ENCODE measurements around the gene HSP90AB1.

HSP90AB1 gene

GRCh38 chr6:44221291-44221960 lies 25.5 kb upstream of the HSP90AB1 start (continued):
- TF ChIP-seq, protein P1, sequence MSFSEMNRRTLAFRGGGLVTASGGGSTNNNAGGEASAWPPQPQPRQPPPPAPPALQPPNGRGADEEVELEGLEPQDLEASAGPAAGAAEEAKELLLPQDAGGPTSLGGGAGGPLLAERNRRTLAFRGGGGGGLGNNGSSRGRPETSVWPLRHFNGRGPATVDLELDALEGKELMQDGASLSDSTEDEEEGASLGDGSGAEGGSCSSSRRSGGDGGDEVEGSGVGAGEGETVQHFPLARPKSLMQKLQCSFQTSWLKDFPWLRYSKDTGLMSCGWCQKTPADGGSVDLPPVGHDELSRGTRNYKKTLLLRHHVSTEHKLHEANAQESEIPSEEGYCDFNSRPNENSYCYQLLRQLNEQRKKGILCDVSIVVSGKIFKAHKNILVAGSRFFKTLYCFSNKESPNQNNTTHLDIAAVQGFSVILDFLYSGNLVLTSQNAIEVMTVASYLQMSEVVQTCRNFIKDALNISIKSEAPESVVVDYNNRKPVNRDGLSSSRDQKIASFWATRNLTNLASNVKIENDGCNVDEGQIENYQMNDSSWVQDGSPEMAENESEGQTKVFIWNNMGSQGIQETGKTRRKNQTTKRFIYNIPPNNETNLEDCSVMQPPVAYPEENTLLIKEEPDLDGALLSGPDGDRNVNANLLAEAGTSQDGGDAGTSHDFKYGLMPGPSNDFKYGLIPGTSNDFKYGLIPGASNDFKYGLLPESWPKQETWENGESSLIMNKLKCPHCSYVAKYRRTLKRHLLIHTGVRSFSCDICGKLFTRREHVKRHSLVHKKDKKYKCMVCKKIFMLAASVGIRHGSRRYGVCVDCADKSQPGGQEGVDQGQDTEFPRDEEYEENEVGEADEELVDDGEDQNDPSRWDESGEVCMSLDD (tag by site-specific recombination; IDR thresholded peaks at IDR 0.05), result no peak
- TF ChIP-seq ATF2 (tag by site-specific recombination; IDR thresholded peaks at IDR 0.05; ENCODE audit: low read depth) (no peak), GLIS1 (tag by site-specific recombination; IDR thresholded peaks at IDR 0.05) (peak; percentile 95), ZNF423 (tag by site-specific recombination; IDR thresholded peaks at IDR 0.05) (peak; percentile 37; the same call in 1 of the 2 replicates), SALL2 (tag by site-specific recombination; IDR thresholded peaks at IDR 0.05; ENCODE audit: borderline replicate concordance) (no peak), RBAK (tag by site-specific recombination; IDR thresholded peaks at IDR 0.05) (no peak), ZNF138 (tag by site-specific recombination; IDR thresholded peaks at IDR 0.05; ENCODE audit: borderline replicate concordance) (no peak), ZFHX2 (tag by site-specific recombination; conservative IDR thresholded peaks at IDR 0.05) (peak; percentile 81), ZNF18 (tag by site-specific recombination; IDR thresholded peaks at IDR 0.05) (no peak), ZNF76 (tag by site-specific recombination; IDR thresholded peaks at IDR 0.05; ENCODE audit: borderline replicate concordance, low read depth) (no peak), OSR2 (tag by site-specific recombination; IDR thresholded peaks at IDR 0.05) (no peak), ZNF510 (tag by site-specific recombination; IDR thresholded peaks at IDR 0.05; ENCODE audit: insufficient replicate concordance) (no peak), ZNF658 (tag by site-specific recombination; IDR thresholded peaks at IDR 0.05) (no peak), ZBTB8A (tag by site-specific recombination; IDR thresholded peaks at IDR 0.05) (peak; percentile 44; the same call in 1 of the 2 replicates), ZNF585B (tag by site-specific recombination; IDR thresholded peaks at IDR 0.05) (no peak), KLF10 (tag by site-specific recombination; IDR thresholded peaks at IDR 0.05) (peak; percentile 58; the same call in 1 of the 2 replicates), SCRT2 (tag by site-specific recombination; IDR thresholded peaks at IDR 0.05) (peak; percentile 79), ZNF830 (tag by site-specific recombination; IDR thresholded peaks at IDR 0.05; ENCODE audit: low read depth) (no peak), ZNF623 (tag by site-specific recombination; IDR thresholded peaks at IDR 0.05) (no peak), ZNF626 (tag by site-specific recombination; IDR thresholded peaks at IDR 0.05) (no peak), GLI2 (tag by site-specific recombination; IDR thresholded peaks at IDR 0.05; ENCODE audit: borderline replicate concordance, low read depth) (no peak), ZXDB (tag by site-specific recombination; IDR thresholded peaks at IDR 0.05) (peak; percentile 79), TCF7L2 (IDR thresholded peaks at IDR 0.05; ENCODE audit: borderline replicate concordance, low read depth, low read length) (no peak)
- TF ChIP-seq, protein P2, sequence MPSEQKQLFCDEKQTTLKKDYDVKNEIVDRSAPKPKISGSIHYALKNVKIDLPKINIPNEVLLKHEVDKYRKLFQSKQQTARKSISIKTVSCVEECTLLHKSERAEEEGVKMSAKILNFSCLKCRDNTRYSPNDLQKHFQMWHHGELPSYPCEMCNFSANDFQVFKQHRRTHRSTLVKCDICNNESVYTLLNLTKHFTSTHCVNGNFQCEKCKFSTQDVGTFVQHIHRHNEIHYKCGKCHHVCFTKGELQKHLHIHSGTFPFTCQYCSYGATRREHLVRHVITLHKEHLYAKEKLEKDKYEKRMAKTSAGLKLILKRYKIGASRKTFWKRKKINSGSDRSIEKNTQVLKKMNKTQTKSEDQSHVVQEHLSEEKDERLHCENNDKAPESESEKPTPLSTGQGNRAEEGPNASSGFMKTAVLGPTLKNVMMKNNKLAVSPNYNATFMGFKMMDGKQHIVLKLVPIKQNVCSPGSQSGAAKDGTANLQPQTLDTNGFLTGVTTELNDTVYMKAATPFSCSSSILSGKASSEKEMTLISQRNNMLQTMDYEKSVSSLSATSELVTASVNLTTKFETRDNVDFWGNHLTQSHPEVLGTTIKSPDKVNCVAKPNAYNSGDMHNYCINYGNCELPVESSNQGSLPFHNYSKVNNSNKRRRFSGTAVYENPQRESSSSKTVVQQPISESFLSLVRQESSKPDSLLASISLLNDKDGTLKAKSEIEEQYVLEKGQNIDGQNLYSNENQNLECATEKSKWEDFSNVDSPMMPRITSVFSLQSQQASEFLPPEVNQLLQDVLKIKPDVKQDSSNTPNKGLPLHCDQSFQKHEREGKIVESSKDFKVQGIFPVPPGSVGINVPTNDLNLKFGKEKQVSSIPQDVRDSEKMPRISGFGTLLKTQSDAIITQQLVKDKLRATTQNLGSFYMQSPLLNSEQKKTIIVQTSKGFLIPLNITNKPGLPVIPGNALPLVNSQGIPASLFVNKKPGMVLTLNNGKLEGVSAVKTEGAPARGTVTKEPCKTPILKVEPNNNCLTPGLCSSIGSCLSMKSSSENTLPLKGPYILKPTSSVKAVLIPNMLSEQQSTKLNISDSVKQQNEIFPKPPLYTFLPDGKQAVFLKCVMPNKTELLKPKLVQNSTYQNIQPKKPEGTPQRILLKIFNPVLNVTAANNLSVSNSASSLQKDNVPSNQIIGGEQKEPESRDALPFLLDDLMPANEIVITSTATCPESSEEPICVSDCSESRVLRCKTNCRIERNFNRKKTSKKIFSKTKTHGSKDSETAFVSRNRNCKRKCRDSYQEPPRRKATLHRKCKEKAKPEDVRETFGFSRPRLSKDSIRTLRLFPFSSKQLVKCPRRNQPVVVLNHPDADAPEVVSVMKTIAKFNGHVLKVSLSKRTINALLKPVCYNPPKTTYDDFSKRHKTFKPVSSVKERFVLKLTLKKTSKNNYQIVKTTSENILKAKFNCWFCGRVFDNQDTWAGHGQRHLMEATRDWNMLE (tag by site-specific recombination; conservative IDR thresholded peaks at IDR 0.05; ENCODE audit: low read depth), result no peak
- TF ChIP-seq, protein P3, sequence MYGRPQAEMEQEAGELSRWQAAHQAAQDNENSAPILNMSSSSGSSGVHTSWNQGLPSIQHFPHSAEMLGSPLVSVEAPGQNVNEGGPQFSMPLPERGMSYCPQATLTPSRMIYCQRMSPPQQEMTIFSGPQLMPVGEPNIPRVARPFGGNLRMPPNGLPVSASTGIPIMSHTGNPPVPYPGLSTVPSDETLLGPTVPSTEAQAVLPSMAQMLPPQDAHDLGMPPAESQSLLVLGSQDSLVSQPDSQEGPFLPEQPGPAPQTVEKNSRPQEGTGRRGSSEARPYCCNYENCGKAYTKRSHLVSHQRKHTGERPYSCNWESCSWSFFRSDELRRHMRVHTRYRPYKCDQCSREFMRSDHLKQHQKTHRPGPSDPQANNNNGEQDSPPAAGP (tag by site-specific recombination; IDR thresholded peaks at IDR 0.05), result peak; percentile 81
- TF ChIP-seq, protein P4, sequence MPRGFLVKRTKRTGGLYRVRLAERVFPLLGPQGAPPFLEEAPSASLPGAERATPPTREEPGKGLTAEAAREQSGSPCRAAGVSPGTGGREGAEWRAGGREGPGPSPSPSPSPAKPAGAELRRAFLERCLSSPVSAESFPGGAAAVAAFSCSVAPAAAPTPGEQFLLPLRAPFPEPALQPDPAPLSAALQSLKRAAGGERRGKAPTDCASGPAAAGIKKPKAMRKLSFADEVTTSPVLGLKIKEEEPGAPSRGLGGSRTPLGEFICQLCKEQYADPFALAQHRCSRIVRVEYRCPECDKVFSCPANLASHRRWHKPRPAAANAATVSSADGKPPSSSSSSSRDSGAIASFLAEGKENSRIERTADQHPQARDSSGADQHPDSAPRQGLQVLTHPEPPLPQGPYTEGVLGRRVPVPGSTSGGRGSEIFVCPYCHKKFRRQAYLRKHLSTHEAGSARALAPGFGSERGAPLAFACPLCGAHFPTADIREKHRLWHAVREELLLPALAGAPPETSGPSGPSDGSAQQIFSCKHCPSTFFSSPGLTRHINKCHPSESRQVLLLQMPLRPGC (tag by site-specific recombination; IDR thresholded peaks at IDR 0.05), result no peak
